Prostate gland (tissue), 2 donors: ENCODE measurements around the gene PIERCE2. TPM values are rescaled to one million over a fixed set of nuclear protein-coding genes. Genes with fewer than 3 reads are reported as not detected.
"Not testable (repeated sequence)": the region's sequence is repeated elsewhere in the genome, so short reads cannot be mapped to it uniquely, and the experiment has no call there.

Experiments used
- DNase-seq: peaks from one replicate; pipeline ENCODE4 v3.0.0-alpha.2; 2019; ENCODE audit warnings: low spot score
- H3K27ac ChIP-seq, 2 donors: fragments of 200-600 bp; sonication (generic); 2 replicates each; pipeline ENCODE4 v1.5.1; 2017 to 2019
- H3K27me3 ChIP-seq: fragments of 200-600 bp; sonication (generic); replicated peaks from 2 replicates; pipeline ENCODE4 v1.5.1; 2019; ENCODE audit not compliant: insufficient read depth
- H3K36me3 ChIP-seq, 2 donors: fragments of 200-600 bp; sonication (generic); 1 replicate in 1 of 2; 2 replicates in 1 of 2; pipeline versions ENCODE4 v1.5.1 to v1.8.1; 2017 to 2019
- H3K4me1 ChIP-seq: fragments of 200-600 bp; sonication (generic); replicated peaks from 2 replicates; pipeline ENCODE4 v1.5.1; 2019
- H3K4me3 ChIP-seq, 2 donors: fragments of 200-600 bp; sonication (generic); 2 replicates each; pipeline ENCODE4 v1.5.1; 2017 to 2019
- H3K9me3 ChIP-seq: fragments of 200-600 bp; sonication (generic); 2 replicates; pipeline ENCODE4 v1.5.1; 2017
- POLR2A ChIP-seq: fragments of 450-650 bp; IDR thresholded peaks from one replicate; pipeline ENCODE4 v1.6.1; 2016; ENCODE audit warnings: antibody characterized with exemption, mild to moderate bottlenecking
- POLR2AphosphoS5 ChIP-seq: sonication (generic); formaldehyde crosslinking; IDR thresholded peaks from one replicate; pipeline ENCODE4 v1.6.1; 2017; ENCODE audit warnings: antibody characterized with exemption
- WGBS: methylation state at CpG from one replicate; pipeline ENCODE4 v1.1.5; 2018; 5-methylcytosine and 5-hydroxymethylcytosine counted together
- intact Hi-C: fragments of 100-400 bp; cut with DNase I; formaldehyde crosslinking; loops from one replicate; pipeline ENCODE4 v1.14.2; 2022
- total RNA-seq, 2 donors: library from RNA; depleted of rRNA; stranded (reverse); fragments of >200 nt; gene quantifications; one replicate each; pipeline ENCODE4 v1.1.0, GENCODE V29; 2016
- TF ChIP-seq, protein P1 (sequence below), 4 experiments: fragments of 200-600 bp in 2 of 4; fragments of 450-650 bp in 2 of 4; sonication (generic) in 2 of 4; IDR thresholded peaks; 1 replicate in 3 of 4; 2 replicates in 1 of 4; pipeline ENCODE4 v1.5.1; 2016 to 2019; ENCODE audit warnings: antibody characterized with exemption in 4 of 4, mild to moderate bottlenecking in 2 of 4, moderate library complexity in 2 of 4

Gene PIERCE2
- total RNA-seq, 2 donors from 2014 or later: 4.0 to 4.6 TPM

DNA sequence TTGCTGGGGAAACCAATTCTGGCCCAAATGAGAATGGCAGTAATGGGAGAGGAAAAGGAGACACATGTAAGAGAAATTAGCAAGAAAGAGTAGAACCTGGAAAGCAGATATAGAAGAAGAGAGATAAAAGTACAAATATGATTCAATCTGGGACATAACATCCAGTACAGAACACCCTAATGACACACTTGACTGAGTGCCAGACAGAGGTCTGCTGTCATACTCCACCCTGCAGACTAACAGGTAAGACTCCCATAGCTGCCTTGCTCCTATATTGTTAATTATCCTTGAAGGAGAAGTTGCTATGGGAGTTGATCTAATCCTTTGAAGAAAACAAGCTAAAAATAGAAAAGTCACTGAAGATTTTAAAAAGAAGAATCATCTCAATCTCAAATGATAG lies 21.3 kb upstream of the PIERCE2 start:
- DNase-seq: no peak
- no peak overlapping the region for H3K27ac ChIP-seq
- intact Hi-C loops: no loop called here
- no peaks in the 10 kb centered on the region for H3K27me3 ChIP-seq
- no peaks in the 10 kb centered on the region for H3K9me3 ChIP-seq
- H3K36me3 ChIP-seq: peaks cover 0 to 3% of the 10 kb centered on the region in 2 donors
- no peak overlapping the region for H3K4me3 ChIP-seq
- TF ChIP-seq POLR2A (no peak), POLR2AphosphoS5 (no peak)
- TF ChIP-seq, protein P1, sequence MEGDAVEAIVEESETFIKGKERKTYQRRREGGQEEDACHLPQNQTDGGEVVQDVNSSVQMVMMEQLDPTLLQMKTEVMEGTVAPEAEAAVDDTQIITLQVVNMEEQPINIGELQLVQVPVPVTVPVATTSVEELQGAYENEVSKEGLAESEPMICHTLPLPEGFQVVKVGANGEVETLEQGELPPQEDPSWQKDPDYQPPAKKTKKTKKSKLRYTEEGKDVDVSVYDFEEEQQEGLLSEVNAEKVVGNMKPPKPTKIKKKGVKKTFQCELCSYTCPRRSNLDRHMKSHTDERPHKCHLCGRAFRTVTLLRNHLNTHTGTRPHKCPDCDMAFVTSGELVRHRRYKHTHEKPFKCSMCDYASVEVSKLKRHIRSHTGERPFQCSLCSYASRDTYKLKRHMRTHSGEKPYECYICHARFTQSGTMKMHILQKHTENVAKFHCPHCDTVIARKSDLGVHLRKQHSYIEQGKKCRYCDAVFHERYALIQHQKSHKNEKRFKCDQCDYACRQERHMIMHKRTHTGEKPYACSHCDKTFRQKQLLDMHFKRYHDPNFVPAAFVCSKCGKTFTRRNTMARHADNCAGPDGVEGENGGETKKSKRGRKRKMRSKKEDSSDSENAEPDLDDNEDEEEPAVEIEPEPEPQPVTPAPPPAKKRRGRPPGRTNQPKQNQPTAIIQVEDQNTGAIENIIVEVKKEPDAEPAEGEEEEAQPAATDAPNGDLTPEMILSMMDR (IDR thresholded peaks at IDR 0.05): no peak
- no peaks in the 10 kb centered on the region for H3K4me1 ChIP-seq

DNA sequence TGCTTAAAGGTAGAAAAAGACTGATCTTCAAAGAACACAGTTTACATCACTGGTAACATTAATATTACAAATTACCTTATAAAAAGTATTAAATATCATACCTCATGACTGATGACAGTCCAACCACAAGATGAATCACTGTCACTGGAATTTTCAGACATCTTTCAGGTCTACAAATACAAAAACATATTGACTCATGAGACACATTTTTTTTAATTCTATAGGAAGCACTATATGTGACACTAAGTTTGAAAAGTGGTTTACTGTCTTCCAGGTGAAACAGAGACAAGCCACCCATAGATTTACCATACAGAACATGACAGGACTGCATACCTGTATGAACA lies 19.1 kb upstream of the PIERCE2 start:
- Histone ChIP-seq H3K27me3 (no peaks in the 10 kb centered on the region), H3K4me1 (no peaks in the 10 kb centered on the region), H3K9me3 (no peaks in the 10 kb centered on the region), H3K36me3 (no peaks in the 10 kb centered on the region), H3K4me3 (no peak overlapping the region), H3K27ac (no peak overlapping the region)
- intact Hi-C loops: no loop called here
- TF ChIP-seq POLR2AphosphoS5: no peak
- no peak for TF ChIP-seq POLR2A
- TF ChIP-seq, protein P1 (IDR thresholded peaks at IDR 0.05): no peak
- no peak for DNase-seq

DNA sequence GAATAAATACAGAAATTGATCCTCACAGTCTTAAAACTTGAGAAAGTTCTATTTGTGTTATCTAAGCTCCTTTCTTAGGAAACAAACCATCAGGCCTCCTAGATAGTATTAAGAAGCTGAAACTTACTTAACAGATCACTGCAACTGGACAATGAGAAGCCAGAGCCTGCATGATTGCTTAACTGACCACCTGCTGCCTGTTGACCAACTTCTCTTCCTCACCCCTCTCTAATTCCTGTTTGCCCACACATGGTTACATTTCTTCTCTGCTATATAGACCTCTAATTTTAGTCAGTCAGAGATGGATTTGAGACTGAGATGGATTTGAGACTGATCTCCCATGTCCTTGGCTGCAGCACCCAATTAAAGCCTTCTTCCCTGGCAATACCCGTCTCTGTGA lies 13.6 kb upstream of the PIERCE2 start:
- Histone ChIP-seq H3K4me3 (no peak overlapping the region), H3K27ac (no peak overlapping the region), H3K4me1 (no peaks in the 10 kb centered on the region), H3K27me3 (no peaks in the 10 kb centered on the region), H3K36me3 (no peaks in the 10 kb centered on the region), H3K9me3 (no peaks in the 10 kb centered on the region)
- no peak for TF ChIP-seq POLR2AphosphoS5
- TF ChIP-seq, protein P1 (IDR thresholded peaks at IDR 0.05): no peak
- WGBS: 90% methylated on average over 1 of the region's 1 CpG
- no peak for DNase-seq
- intact Hi-C loops: no loop called here

DNA sequence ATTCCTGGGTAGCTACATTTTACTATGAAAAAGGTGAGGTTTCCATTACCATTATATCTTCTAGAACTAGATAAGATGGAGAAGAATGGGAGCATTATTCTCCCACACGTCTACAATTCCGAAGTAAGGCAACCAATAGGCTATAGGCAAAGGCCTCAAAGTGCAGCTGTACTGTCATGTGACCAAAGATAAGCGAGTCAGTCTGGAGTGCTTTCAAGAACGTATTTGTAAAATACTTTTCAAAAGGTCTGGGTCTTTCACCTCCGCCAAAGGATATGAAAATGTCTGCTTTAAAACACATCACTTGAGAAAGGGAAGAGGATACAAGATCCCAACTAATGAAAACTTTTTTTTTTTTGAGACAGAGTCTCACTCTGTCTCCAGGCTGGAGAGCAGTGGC lies 10.1 kb upstream of the PIERCE2 start:
- DNase-seq: no peak
- WGBS: 96% methylated on average over 5 of the region's 5 CpGs
- intact Hi-C loops: no loop called here
- H3K27me3 ChIP-seq: no peaks in the 10 kb centered on the region
- H3K27ac ChIP-seq: no peak overlapping the region
- H3K4me1 ChIP-seq: no peaks in the 10 kb centered on the region
- TF ChIP-seq, protein P1 (IDR thresholded peaks at IDR 0.05): no peak
- TF ChIP-seq POLR2AphosphoS5 (no peak), POLR2A (no peak)
- no peaks in the 10 kb centered on the region for H3K9me3 ChIP-seq
- H3K36me3 ChIP-seq: no peaks in the 10 kb centered on the region
- H3K4me3 ChIP-seq: no peak overlapping the region

DNA sequence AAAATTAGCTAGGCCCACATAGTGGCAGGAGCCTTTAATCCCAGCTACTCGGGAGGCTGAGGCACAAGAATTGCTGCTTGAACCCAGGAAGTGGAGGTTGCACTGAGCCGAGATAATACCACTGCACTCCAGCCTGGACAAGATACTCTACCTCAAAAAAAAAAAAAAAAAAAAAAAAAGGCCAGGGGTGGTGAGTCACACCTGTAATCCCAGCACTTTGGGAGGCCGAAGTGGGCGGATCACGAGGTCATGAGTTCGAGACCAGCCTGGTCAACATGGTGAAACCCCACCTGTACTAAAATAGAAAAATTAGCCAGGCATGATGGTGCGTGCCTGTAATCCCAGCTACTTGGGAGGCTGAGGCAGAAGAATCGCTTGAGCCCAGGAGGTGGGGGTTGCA lies 8.2 kb upstream of the PIERCE2 start:
- DNase-seq, H3K4me1 ChIP-seq, H3K36me3 ChIP-seq, H3K4me3 ChIP-seq, H3K27ac ChIP-seq, H3K27me3 ChIP-seq, H3K9me3 ChIP-seq: not testable (repeated sequence)
- intact Hi-C loops: loop anchor here (10.0 kb wide), 1 partner anchor 185 kb away; the partner anchor contains the start of gene PYGO1
- WGBS: 92% methylated on average over 8 of the region's 8 CpGs
